T-cell (primary cell): ENCODE data around the gene KIAA0586. TPM values are rescaled to one million over a fixed set of nuclear protein-coding genes. Genes with fewer than 3 reads are reported as not detected.

ENCODE experiments used
- ATAC-seq, 4 experiments: fragments of 200-7000 bp in 3 of 4; fragments of 150-1000 bp in 1 of 4; cut with Tn5 transposase; replicated peaks in 1 of 4; 1 replicate in 3 of 4; 2 replicates in 1 of 4; pipeline ENCODE4 v1.10.0; 2021; ENCODE audit warnings: moderate library complexity in 3 of 4, mild to moderate bottlenecking in 2 of 4, moderate number of reproducible peaks in 1 of 4
- CTCF ChIA-PET, 2 donors: fragments of 300-600 bp; sonication (Branson Sonifier 250); formaldehyde crosslinking; loops; one replicate each; lab custom pipeline; 2022; ENCODE audit warnings: antibody characterized with exemption in 2 of 2; lab: Charles Lee
- POLR2A ChIA-PET, 2 donors: fragments of 300-600 bp; sonication (Branson Sonifier 250); formaldehyde crosslinking; loops; one replicate each; lab custom pipeline; 2022; ENCODE audit warnings: antibody characterized with exemption in 2 of 2; lab: Charles Lee
- DNase-seq, 35 experiments: peaks; one replicate each; pipeline versions ENCODE4 v3.0.0 to v3.0.0-alpha.2; 2013 to 2023
- H3K27ac ChIP-seq: one replicate; pipeline ENCODE4 v1.5.1; 2013; ENCODE audit warnings: low read length
- H3K27me3 ChIP-seq, 2 experiments: replicated peaks in 1 of 2; 1 replicate in 1 of 2; 2 replicates in 1 of 2; pipeline versions ENCODE4 v1.6.1 to v1.7.0; 2013; ENCODE audit warnings: low read length in 1 of 2, mixed read lengths in 1 of 2; ENCODE audit not compliant: control insufficient read depth in 2 of 2, insufficient read depth in 2 of 2; ENCODE audit errors: extremely low read depth in 1 of 2
- H3K36me3 ChIP-seq, 2 donors: 1 replicate in 1 of 2; 2 replicates in 1 of 2; pipeline versions ENCODE4 v1.6.1 to v1.7.0; 2013; ENCODE audit warnings: low read length in 1 of 2; ENCODE audit not compliant: control insufficient read depth in 2 of 2, insufficient read depth in 1 of 2; ENCODE audit errors: extremely low read depth in 1 of 2
- H3K4me1 ChIP-seq, 2 experiments: 1 replicate in 1 of 2; 2 replicates in 1 of 2; pipeline versions ENCODE4 v1.6.1 to v1.7.0; 2013; ENCODE audit warnings: low read length in 2 of 2, mixed read lengths in 1 of 2; ENCODE audit not compliant: insufficient read depth in 2 of 2, control insufficient read depth in 1 of 2; ENCODE audit errors: extremely low read depth in 1 of 2
- H3K4me3 ChIP-seq, 2 donors: 1 replicate in 1 of 2; 2 replicates in 1 of 2; pipeline versions ENCODE4 v1.5.1 to v1.7.0; 2013; ENCODE audit warnings: mild to moderate bottlenecking in 2 of 2, low read length in 1 of 2, moderate library complexity in 1 of 2; ENCODE audit not compliant: control insufficient read depth in 1 of 2; ENCODE audit errors: extremely low read depth in 1 of 2
- H3K9me3 ChIP-seq: 2 replicates; pipeline ENCODE4 v1.7.0; 2013
- H3K27ac Mint-ChIP-seq, 2 donors: one replicate each; pipeline ENCODE4 v1.8.0; 2020 to 2021; ENCODE audit warnings: mild to moderate bottlenecking in 2 of 2, mixed read lengths in 2 of 2
- H3K27me3 Mint-ChIP-seq, 2 donors: one replicate each; pipeline ENCODE4 v1.8.0; 2021 to 2022; ENCODE audit warnings: mixed read lengths in 2 of 2
- H3K36me3 Mint-ChIP-seq: one replicate; pipeline ENCODE4 v1.8.0; 2021; ENCODE audit warnings: mixed read lengths
- H3K4me1 Mint-ChIP-seq, 3 donors: one replicate each; pipeline ENCODE4 v1.8.0; 2020 to 2022; ENCODE audit warnings: mixed read lengths in 3 of 3, mild to moderate bottlenecking in 1 of 3
- H3K4me3 Mint-ChIP-seq, 3 donors: one replicate each; pipeline ENCODE4 v1.8.0; 2020 to 2022; ENCODE audit warnings: mild to moderate bottlenecking in 3 of 3, mixed read lengths in 3 of 3, moderate library complexity in 3 of 3
- H3K9me3 Mint-ChIP-seq, 3 donors: one replicate each; pipeline ENCODE4 v1.8.0; 2020 to 2022; ENCODE audit warnings: mixed read lengths in 3 of 3
- WGBS: methylation state at CpG from one replicate; pipeline ENCODE4 v1.1.5; 2013; ENCODE audit warnings: missing lambda C conversion rate; ENCODE audit not compliant: insufficient coverage; 5-methylcytosine and 5-hydroxymethylcytosine counted together
- total RNA-seq, 35 experiments: library from RNA in 6 of 35; stranded (reverse) in 6 of 35; fragments of 120-200 nt in 1 of 35; gene quantifications; one replicate each; pipeline versions ENCODE4 v1.2.1 to v1.2.4 and lab custom pipeline; 2013 to 2026

Gene KIAA0586
- total RNA-seq, 5 donors from 2014 or later (not counting 1 experiment from before 2014, with no cell fraction given), result 32.5 to 37.8 (median 33.7) TPM

- ATAC-seq (no peak), DNase-seq (no peak)
- Mint-ChIP-seq H3K4me3 (no peak overlapping the region), H3K36me3 (peaks cover 44% of the 10 kb centered on the region), H3K27me3 (no peaks in the 10 kb centered on the region), H3K9me3 (peaks cover 0 to 4% (median 3%) of the 10 kb centered on the region in 3 donors), H3K4me1 (peaks cover 3 to 7% (median 5%) of the 10 kb centered on the region in 3 donors), H3K27ac (no peak overlapping the region)
- H3K27me3 ChIP-seq, result no peaks in the 10 kb centered on the region
- H3K27ac ChIP-seq, result no peak overlapping the region
- POLR2A ChIA-PET, result no interaction called here
- no peak overlapping the region for H3K4me3 ChIP-seq
- H3K9me3 ChIP-seq, result no peaks in the 10 kb centered on the region
- no peaks in the 10 kb centered on the region for H3K36me3 ChIP-seq
- no peaks in the 10 kb centered on the region for H3K4me1 ChIP-seq
- WGBS, result 100% methylated on average over 1 of the region's 2 CpGs
- CTCF ChIA-PET, result interaction anchor here in 1 of 2 donors (0.9 kb wide), 1 partner anchor 54 kb away, joined by 3 read pairs; no protein-coding TSS in a partner anchor
Measured at GRCh38 chr14:58541633-58542022, 114.1 kb downstream of the KIAA0586 start.

- Histone ChIP-seq H3K36me3 (peaks cover 0 to 3% of the 10 kb centered on the region in 2 donors), H3K27ac (no peak overlapping the region), H3K27me3 (no peaks in the 10 kb centered on the region), H3K4me1 (no peaks in the 10 kb centered on the region), H3K4me3 (no peak overlapping the region), H3K9me3 (no peaks in the 10 kb centered on the region)
- ATAC-seq, result no peak
- Mint-ChIP-seq H3K36me3 (peaks cover 47% of the 10 kb centered on the region), H3K4me1 (peaks cover 0 to 7% (median 5%) of the 10 kb centered on the region in 3 donors), H3K27ac (no peak overlapping the region), H3K9me3 (peaks cover 0 to 4% (median 3%) of the 10 kb centered on the region in 3 donors), H3K27me3 (no peaks in the 10 kb centered on the region), H3K4me3 (no peak overlapping the region)
- 100% methylated on average over 1 of the region's 1 CpG for whole genome bisulfite sequencing
- DNase-seq, result no peak
- POLR2A ChIA-PET, result no interaction called here
- CTCF ChIA-PET, result no interaction called here
Measured at GRCh38 chr14:58543253-58543652, 115.7 kb downstream of the KIAA0586 start.

GRCh38 chr14:58547649-58548048 is 120.1 kb downstream of the KIAA0586 start:
- no peaks in the 10 kb centered on the region for H3K27me3 Mint-ChIP-seq
- H3K36me3 Mint-ChIP-seq, result peaks cover 34% of the 10 kb centered on the region
- Histone ChIP-seq H3K4me1 (no peaks in the 10 kb centered on the region), H3K27ac (no peak overlapping the region), H3K4me3 (no peak overlapping the region), H3K36me3 (peaks cover 0 to 3% of the 10 kb centered on the region in 2 donors), H3K9me3 (no peaks in the 10 kb centered on the region), H3K27me3 (no peaks in the 10 kb centered on the region)
- H3K4me1 Mint-ChIP-seq, result peaks cover 0 to 7% (median 5%) of the 10 kb centered on the region in 3 donors
- ATAC-seq (no peak), DNase-seq (no peak)
- no peak overlapping the region for H3K4me3 Mint-ChIP-seq
- peaks cover 0 to 4% (median 3%) of the 10 kb centered on the region in 3 donors for H3K9me3 Mint-ChIP-seq
- POLR2A ChIA-PET, result no interaction called here
- CTCF ChIA-PET, result interaction anchor here in 1 of 2 donors (0.6 kb wide), 1 partner anchor 552 kb away, joined by 9 read pairs; no protein-coding TSS in a partner anchor
- WGBS, result 100% methylated on average over 4 of the region's 10 CpGs
- no peak overlapping the region for H3K27ac Mint-ChIP-seq

DNA sequence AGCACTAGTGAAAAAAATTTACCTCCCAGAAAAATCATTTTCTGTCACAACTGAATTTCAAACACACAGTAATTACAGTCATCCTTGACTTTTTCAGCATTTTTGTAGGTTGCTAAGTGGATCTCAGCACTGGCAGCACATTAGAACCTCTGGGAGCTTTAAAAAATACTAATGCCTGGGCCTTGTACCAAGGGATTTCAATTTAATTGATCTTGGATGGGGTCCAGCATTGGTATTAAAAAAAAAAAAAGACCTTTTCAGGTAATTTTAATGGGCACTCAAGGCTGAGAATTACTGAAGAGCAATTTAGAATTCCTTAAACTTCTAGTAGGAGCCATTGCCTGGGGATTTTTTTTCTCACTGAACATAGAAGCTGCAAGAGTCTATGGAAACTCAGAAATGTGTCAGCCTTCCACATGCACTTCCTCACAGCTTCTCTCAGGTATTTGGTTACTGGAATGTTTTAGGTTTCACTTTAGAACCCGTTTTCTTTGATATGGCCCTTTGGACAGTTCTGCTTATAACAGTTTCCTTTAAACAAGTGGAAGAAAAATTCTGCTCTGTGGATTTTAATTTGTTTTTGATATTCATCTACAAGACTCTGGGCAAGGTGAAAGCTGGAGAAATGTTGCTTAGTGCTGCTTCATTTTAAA is 121.7 kb downstream of the KIAA0586 start:
- H3K4me3 Mint-ChIP-seq, result no peak overlapping the region
- ChIA-PET POLR2A (interaction anchor here in 1 of 2 donors (0.6 kb wide), 1 partner anchor 10 kb away, joined by 3 read pairs; no protein-coding TSS in a partner anchor), CTCF (interaction anchor here in 1 of 2 donors (0.6 kb wide), 1 partner anchor 226 kb away, joined by 7 read pairs; no protein-coding TSS in a partner anchor)
- H3K9me3 Mint-ChIP-seq, result no peaks in the 10 kb centered on the region
- Histone ChIP-seq H3K36me3 (peaks cover 0 to 3% of the 10 kb centered on the region in 2 donors), H3K27me3 (no peaks in the 10 kb centered on the region), H3K4me3 (no peak overlapping the region), H3K4me1 (no peaks in the 10 kb centered on the region), H3K9me3 (no peaks in the 10 kb centered on the region), H3K27ac (no peak overlapping the region)
- H3K4me1 Mint-ChIP-seq, result no peaks in the 10 kb centered on the region
- no CpG with 5 or more reads among the region's 1 CpG for WGBS
- no peaks in the 10 kb centered on the region for H3K27me3 Mint-ChIP-seq
- no peak for ATAC-seq
- no peak for DNase-seq
- peaks cover 21% of the 10 kb centered on the region for H3K36me3 Mint-ChIP-seq
- H3K27ac Mint-ChIP-seq, result peak overlapping the region in 1 of 2 donors; percentile 1

DNA sequence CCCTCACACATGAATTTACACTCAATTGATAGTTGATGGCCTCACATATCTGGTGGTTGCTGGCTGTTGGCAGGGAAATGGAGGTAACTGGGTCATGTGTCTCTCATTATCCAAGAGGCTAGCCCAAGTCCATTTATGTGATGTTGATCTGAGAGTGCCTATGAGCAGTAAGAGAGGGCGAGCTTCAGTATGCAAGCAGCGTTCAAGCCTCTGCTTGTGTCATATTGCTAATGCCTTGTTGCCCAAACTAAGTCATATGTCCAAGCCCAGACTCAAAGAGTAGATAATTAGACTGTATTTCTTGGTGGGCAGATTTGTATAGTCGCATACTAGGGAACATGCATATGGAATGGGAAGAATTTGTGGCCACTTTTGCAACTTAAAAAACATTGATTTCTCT is 126.4 kb downstream of the KIAA0586 start:
- Histone ChIP-seq H3K4me3 (no peak overlapping the region), H3K27ac (no peak overlapping the region), H3K36me3 (no peaks in the 10 kb centered on the region), H3K9me3 (no peaks in the 10 kb centered on the region), H3K4me1 (no peaks in the 10 kb centered on the region), H3K27me3 (no peaks in the 10 kb centered on the region)
- no peaks in the 10 kb centered on the region for H3K4me1 Mint-ChIP-seq
- no peak for DNase-seq
- H3K36me3 Mint-ChIP-seq, result no peaks in the 10 kb centered on the region
- no peaks in the 10 kb centered on the region for H3K27me3 Mint-ChIP-seq
- WGBS, result 94% methylated on average over 2 of the region's 3 CpGs
- no peak overlapping the region for H3K27ac Mint-ChIP-seq
- ATAC-seq, result no peak
- no peak overlapping the region for H3K4me3 Mint-ChIP-seq
- no peaks in the 10 kb centered on the region for H3K9me3 Mint-ChIP-seq
- POLR2A ChIA-PET, result interaction anchor here in 1 of 2 donors (0.6 kb wide), 1 partner anchor 41 kb away, joined by 3 read pairs; no protein-coding TSS in a partner anchor
- CTCF ChIA-PET, result no interaction called here

GRCh38 chr14:58555647-58556046 is 128.1 kb downstream of the KIAA0586 start:
- Mint-ChIP-seq H3K27ac (no peak overlapping the region), H3K4me3 (no peak overlapping the region), H3K4me1 (peaks cover 0 to 6% (median 1%) of the 10 kb centered on the region in 3 donors), H3K27me3 (no peaks in the 10 kb centered on the region), H3K9me3 (no peaks in the 10 kb centered on the region), H3K36me3 (no peaks in the 10 kb centered on the region)
- Histone ChIP-seq H3K36me3 (no peaks in the 10 kb centered on the region), H3K9me3 (no peaks in the 10 kb centered on the region), H3K27me3 (no peaks in the 10 kb centered on the region), H3K4me1 (no peaks in the 10 kb centered on the region), H3K27ac (no peak overlapping the region), H3K4me3 (no peak overlapping the region)
- ATAC-seq, result no peak
- DNase-seq, result no peak
- CTCF ChIA-PET, result no interaction called here
- POLR2A ChIA-PET, result no interaction called here
